Measurements from ENCODE around the gene EIF2S2.

DNA sequence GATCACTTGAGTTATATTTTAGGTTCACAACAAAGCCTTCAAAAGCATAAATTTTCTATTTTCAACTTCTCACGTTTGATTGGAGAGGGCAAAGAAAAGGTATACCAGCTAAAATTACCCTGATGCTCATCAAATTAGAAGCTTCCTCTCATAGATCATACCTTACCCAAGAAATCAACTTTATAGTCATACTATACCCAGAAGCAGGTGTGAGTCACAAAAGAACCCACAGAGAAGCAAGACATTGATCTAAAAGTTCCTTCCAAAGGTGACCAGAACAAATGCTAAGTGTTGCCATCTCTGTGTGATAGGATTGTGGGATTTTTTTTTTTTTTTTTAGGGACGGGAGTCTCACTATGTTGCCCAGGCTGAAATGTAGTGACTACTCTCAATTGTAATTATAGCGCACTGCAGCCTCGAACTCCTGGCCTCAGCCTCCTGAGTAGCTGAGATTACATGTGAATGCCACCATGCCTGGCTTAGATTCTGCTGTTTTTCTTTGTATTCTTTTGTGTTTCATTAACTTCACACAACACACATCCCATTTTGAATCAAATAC lies 3.3 kb downstream of the EIF2S2 start:
- TF ChIP-seq, protein P1, sequence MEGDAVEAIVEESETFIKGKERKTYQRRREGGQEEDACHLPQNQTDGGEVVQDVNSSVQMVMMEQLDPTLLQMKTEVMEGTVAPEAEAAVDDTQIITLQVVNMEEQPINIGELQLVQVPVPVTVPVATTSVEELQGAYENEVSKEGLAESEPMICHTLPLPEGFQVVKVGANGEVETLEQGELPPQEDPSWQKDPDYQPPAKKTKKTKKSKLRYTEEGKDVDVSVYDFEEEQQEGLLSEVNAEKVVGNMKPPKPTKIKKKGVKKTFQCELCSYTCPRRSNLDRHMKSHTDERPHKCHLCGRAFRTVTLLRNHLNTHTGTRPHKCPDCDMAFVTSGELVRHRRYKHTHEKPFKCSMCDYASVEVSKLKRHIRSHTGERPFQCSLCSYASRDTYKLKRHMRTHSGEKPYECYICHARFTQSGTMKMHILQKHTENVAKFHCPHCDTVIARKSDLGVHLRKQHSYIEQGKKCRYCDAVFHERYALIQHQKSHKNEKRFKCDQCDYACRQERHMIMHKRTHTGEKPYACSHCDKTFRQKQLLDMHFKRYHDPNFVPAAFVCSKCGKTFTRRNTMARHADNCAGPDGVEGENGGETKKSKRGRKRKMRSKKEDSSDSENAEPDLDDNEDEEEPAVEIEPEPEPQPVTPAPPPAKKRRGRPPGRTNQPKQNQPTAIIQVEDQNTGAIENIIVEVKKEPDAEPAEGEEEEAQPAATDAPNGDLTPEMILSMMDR (IDR thresholded peaks at IDR 0.05): no peak
- no peak for TF ChIP-seq POLR2A (IDR thresholded peaks at IDR 0.05)

All from body of pancreas (tissue), 4 donors.